ENCODE data around the gene MCM9.
A peak's percentile ranks its signal among the peaks of the same experiment; 100 is the strongest.

The MCM9 gene

GRCh38 chr6:118980063-118980462 is 45.1 kb upstream of the MCM9 start:
- peak; percentile 6 to 36 for DNase-seq (ENCODE audit: low read depth in 1 of 2, low spot score in 1 of 2)
- H3K27ac ChIP-seq (replicated peaks) = no peak overlapping the region
- H3K27me3 ChIP-seq (ENCODE audit: insufficient read depth, poor library complexity, severe bottlenecking) = no peaks in the 10 kb centered on the region
- no peak overlapping the region for H3K4me3 ChIP-seq (replicated peaks; ENCODE audit: insufficient read depth, low read length)
- TF ChIP-seq REST (IDR thresholded peaks at IDR 0.05; ENCODE audit: insufficient replicate concordance, low read depth) (no peak), CTCF (IDR thresholded peaks at IDR 0.05; ENCODE audit: insufficient read depth, low read length) (no peak), GABPA (IDR thresholded peaks at IDR 0.05; ENCODE audit: low read depth) (no peak), POLR2AphosphoS5 (IDR thresholded peaks at IDR 0.05; ENCODE audit: low read depth) (no peak), SPI1 (IDR thresholded peaks at IDR 0.05; ENCODE audit: borderline replicate concordance, low read depth) (no peak)

GRCh38 chr6:118974790-118975189 is 39.8 kb upstream of the MCM9 start:
- no peak overlapping the region for H3K27ac ChIP-seq (replicated peaks)
- no peak for DNase-seq (ENCODE audit: low read depth in 1 of 2, low spot score in 1 of 2)
- no peak overlapping the region for H3K4me3 ChIP-seq (replicated peaks; ENCODE audit: insufficient read depth, low read length)
- H3K27me3 ChIP-seq (ENCODE audit: insufficient read depth, poor library complexity, severe bottlenecking) = no peaks in the 10 kb centered on the region
- no peak for TF ChIP-seq GABPA (IDR thresholded peaks at IDR 0.05; ENCODE audit: low read depth)

- no peaks in the 10 kb centered on the region for H3K27me3 ChIP-seq (ENCODE audit: insufficient read depth, poor library complexity, severe bottlenecking)
- TF ChIP-seq POLR2AphosphoS5 (IDR thresholded peaks at IDR 0.05; ENCODE audit: low read depth) (no peak), SPI1 (IDR thresholded peaks at IDR 0.05; ENCODE audit: borderline replicate concordance, low read depth) (no peak), GABPA (IDR thresholded peaks at IDR 0.05; ENCODE audit: low read depth) (no peak), CTCF (IDR thresholded peaks at IDR 0.05; ENCODE audit: insufficient read depth, low read length) (no peak), REST (IDR thresholded peaks at IDR 0.05; ENCODE audit: insufficient replicate concordance, low read depth) (no peak)
- DNase-seq (ENCODE audit: low read depth in 1 of 2, low spot score in 1 of 2) = no peak
- no peak overlapping the region for H3K27ac ChIP-seq (replicated peaks)
- H3K4me3 ChIP-seq (replicated peaks; ENCODE audit: insufficient read depth, low read length) = no peak overlapping the region
These were observed 36.7 kb upstream of the MCM9 start for GRCh38 chr6:118971682-118972081.

- Histone ChIP-seq H3K4me3 (replicated peaks; ENCODE audit: insufficient read depth, low read length) (no peak overlapping the region), H3K27ac (replicated peaks) (no peak overlapping the region), H3K27me3 (ENCODE audit: insufficient read depth, poor library complexity, severe bottlenecking) (no peaks in the 10 kb centered on the region)
- no peak for TF ChIP-seq POLR2AphosphoS5 (IDR thresholded peaks at IDR 0.05; ENCODE audit: low read depth)
- no peak for TF ChIP-seq CTCF (IDR thresholded peaks at IDR 0.05; ENCODE audit: insufficient read depth, low read length)
- TF ChIP-seq SPI1 (IDR thresholded peaks at IDR 0.05; ENCODE audit: borderline replicate concordance, low read depth) = no peak
- no peak for DNase-seq (ENCODE audit: low read depth in 1 of 2, low spot score in 1 of 2)
These were observed 35.9 kb upstream of the MCM9 start for GRCh38 chr6:118970866-118971265.
